ENCODE measurements around the gene WDR20.

Gene WDR20

GRCh38 chr14:102120888-102121287 is 18.8 kb upstream of the WDR20 start:
- no peaks in the 10 kb centered on the region for H3K36me3 ChIP-seq (replicated peaks; ENCODE audit: insufficient read depth, low read length)
- H3K27me3 ChIP-seq (replicated peaks; ENCODE audit: insufficient read depth, low read length): no peaks in the 10 kb centered on the region
- no peaks in the 10 kb centered on the region for H3K9me2 ChIP-seq (replicated peaks; ENCODE audit: insufficient read depth, low read length)
- H3K4me2 ChIP-seq (ENCODE audit: low read depth, low read length): no peak overlapping the region
- TF ChIP-seq, protein P1, sequence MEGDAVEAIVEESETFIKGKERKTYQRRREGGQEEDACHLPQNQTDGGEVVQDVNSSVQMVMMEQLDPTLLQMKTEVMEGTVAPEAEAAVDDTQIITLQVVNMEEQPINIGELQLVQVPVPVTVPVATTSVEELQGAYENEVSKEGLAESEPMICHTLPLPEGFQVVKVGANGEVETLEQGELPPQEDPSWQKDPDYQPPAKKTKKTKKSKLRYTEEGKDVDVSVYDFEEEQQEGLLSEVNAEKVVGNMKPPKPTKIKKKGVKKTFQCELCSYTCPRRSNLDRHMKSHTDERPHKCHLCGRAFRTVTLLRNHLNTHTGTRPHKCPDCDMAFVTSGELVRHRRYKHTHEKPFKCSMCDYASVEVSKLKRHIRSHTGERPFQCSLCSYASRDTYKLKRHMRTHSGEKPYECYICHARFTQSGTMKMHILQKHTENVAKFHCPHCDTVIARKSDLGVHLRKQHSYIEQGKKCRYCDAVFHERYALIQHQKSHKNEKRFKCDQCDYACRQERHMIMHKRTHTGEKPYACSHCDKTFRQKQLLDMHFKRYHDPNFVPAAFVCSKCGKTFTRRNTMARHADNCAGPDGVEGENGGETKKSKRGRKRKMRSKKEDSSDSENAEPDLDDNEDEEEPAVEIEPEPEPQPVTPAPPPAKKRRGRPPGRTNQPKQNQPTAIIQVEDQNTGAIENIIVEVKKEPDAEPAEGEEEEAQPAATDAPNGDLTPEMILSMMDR (IDR thresholded peaks at IDR 0.05; ENCODE audit: low read length): no peak
- TF ChIP-seq EZH2phosphoT487 (IDR thresholded peaks at IDR 0.05; ENCODE audit: low read length): no peak
- TF ChIP-seq EZH2 (optimal IDR thresholded peaks at IDR 0.05; ENCODE audit: low read depth, low read length): no peak
- H3F3A ChIP-seq (ENCODE audit: insufficient read depth, low read length): no peaks in the 10 kb centered on the region
- no peak overlapping the region for H3K9ac ChIP-seq (ENCODE audit: low read length)
- H2AFZ ChIP-seq (ENCODE audit: low read length): no peak overlapping the region
- H3K4me1 ChIP-seq (ENCODE audit: low read length): no peaks in the 10 kb centered on the region
- H3K79me2 ChIP-seq (ENCODE audit: low read length): no peaks in the 10 kb centered on the region
- no peak for DNase-seq
- no peak overlapping the region for H3K4me3 ChIP-seq (ENCODE audit: low read length)
- H3K9me3 ChIP-seq (replicated peaks; ENCODE audit: insufficient read depth, low read length): no peaks in the 10 kb centered on the region
- H4K20me1 ChIP-seq (ENCODE audit: insufficient read depth, low read length): no peaks in the 10 kb centered on the region
- H3K27ac ChIP-seq (ENCODE audit: low read length): no peak overlapping the region

DNA sequence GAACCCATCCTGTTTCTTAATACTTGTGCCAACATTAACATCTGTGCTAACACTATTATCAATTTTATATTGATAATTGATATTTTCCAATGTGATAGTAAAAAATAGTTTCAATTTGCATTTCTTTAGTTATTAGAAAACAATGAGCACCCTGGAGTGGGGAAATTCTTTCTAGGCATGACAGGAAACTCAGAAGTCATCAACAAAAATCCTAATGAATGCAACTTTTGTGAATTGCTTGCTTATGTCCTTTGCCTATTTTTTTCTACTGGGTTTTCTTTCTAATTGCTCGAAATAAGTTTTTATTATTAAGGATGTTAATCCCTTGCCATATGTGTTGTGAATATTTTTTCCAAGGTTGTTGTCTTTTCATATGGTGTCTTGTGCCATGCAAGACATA is 18.1 kb upstream of the WDR20 start:
- DNase-seq: no peak
- no peak overlapping the region for H3K9ac ChIP-seq (ENCODE audit: low read length)

DNA sequence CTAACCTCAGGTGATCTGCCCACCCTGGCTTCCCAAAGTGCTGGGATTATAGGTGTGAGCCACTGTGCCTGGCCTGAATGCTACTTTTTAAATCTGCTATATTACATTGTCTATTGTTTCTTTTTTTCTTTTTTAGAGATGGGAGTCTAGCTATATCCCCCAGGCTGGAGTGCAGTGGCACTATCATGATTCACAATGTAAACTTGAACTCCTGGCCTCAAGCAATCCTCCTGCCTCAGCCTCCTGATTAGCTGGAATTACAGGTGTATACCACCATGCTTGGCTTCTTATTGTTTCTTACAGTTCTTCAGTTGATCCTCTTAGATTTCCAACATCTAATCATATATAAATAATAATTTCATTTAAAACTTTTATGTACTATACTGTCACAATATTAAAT is 15.3 kb upstream of the WDR20 start:
- no peak overlapping the region for H3K4me2 ChIP-seq (ENCODE audit: low read depth, low read length)
- no peaks in the 10 kb centered on the region for H3K9me2 ChIP-seq (replicated peaks; ENCODE audit: insufficient read depth, low read length)
- TF ChIP-seq, protein P1 (IDR thresholded peaks at IDR 0.05; ENCODE audit: low read length): no peak
- no peak for TF ChIP-seq EZH2phosphoT487 (IDR thresholded peaks at IDR 0.05; ENCODE audit: low read length)
- TF ChIP-seq EZH2 (optimal IDR thresholded peaks at IDR 0.05; ENCODE audit: low read depth, low read length): no peak
- H2AFZ ChIP-seq (ENCODE audit: low read length): no peak overlapping the region
- no peak overlapping the region for H3K4me3 ChIP-seq (ENCODE audit: low read length)
- no peaks in the 10 kb centered on the region for H3K9me3 ChIP-seq (replicated peaks; ENCODE audit: insufficient read depth, low read length)
- H3K4me1 ChIP-seq (ENCODE audit: low read length): no peaks in the 10 kb centered on the region
- H3F3A ChIP-seq (ENCODE audit: insufficient read depth, low read length): no peaks in the 10 kb centered on the region
- no peaks in the 10 kb centered on the region for H3K27me3 ChIP-seq (replicated peaks; ENCODE audit: insufficient read depth, low read length)
- no peak overlapping the region for H3K9ac ChIP-seq (ENCODE audit: low read length)
- no peak overlapping the region for H3K27ac ChIP-seq (ENCODE audit: low read length)
- no peaks in the 10 kb centered on the region for H4K20me1 ChIP-seq (ENCODE audit: insufficient read depth, low read length)
- DNase-seq: no peak
- no peaks in the 10 kb centered on the region for H3K79me2 ChIP-seq (ENCODE audit: low read length)
- no peaks in the 10 kb centered on the region for H3K36me3 ChIP-seq (replicated peaks; ENCODE audit: insufficient read depth, low read length)

More for the DNA sequence above, 18.1 kb upstream of the WDR20 start:
- no peaks in the 10 kb centered on the region for H3K4me1 ChIP-seq (ENCODE audit: low read length)
- no peaks in the 10 kb centered on the region for H3F3A ChIP-seq (ENCODE audit: insufficient read depth, low read length)
- H3K4me2 ChIP-seq (ENCODE audit: low read depth, low read length): no peak overlapping the region
- no peaks in the 10 kb centered on the region for H3K27me3 ChIP-seq (replicated peaks; ENCODE audit: insufficient read depth, low read length)
- no peak overlapping the region for H3K27ac ChIP-seq (ENCODE audit: low read length)
- H3K79me2 ChIP-seq (ENCODE audit: low read length): no peaks in the 10 kb centered on the region
- no peaks in the 10 kb centered on the region for H3K36me3 ChIP-seq (replicated peaks; ENCODE audit: insufficient read depth, low read length)
- TF ChIP-seq, protein P1 (IDR thresholded peaks at IDR 0.05; ENCODE audit: low read length): no peak
- TF ChIP-seq EZH2phosphoT487 (IDR thresholded peaks at IDR 0.05; ENCODE audit: low read length): no peak
- TF ChIP-seq EZH2 (optimal IDR thresholded peaks at IDR 0.05; ENCODE audit: low read depth, low read length): no peak
- H3K9me2 ChIP-seq (replicated peaks; ENCODE audit: insufficient read depth, low read length): no peaks in the 10 kb centered on the region
- no peak overlapping the region for H3K4me3 ChIP-seq (ENCODE audit: low read length)
- no peak overlapping the region for H2AFZ ChIP-seq (ENCODE audit: low read length)
- H4K20me1 ChIP-seq (ENCODE audit: insufficient read depth, low read length): no peaks in the 10 kb centered on the region
- H3K9me3 ChIP-seq (replicated peaks; ENCODE audit: insufficient read depth, low read length): no peaks in the 10 kb centered on the region

All from MM.1S (cell line).